Lower leg skin (tissue), 3 donors: Measurements from ENCODE around the gene FAM236B.
"Not testable (repeated sequence)": the region's sequence is repeated elsewhere in the genome, so short reads cannot be mapped to it uniquely, and the experiment has no call there.

Experiments
- CTCF ChIP-seq, 3 donors: fragments of 450-650 bp; IDR thresholded peaks; one replicate each; pipeline ENCODE4 v1.5.1; 2016; ENCODE audit warnings: antibody characterized with exemption in 3 of 3, mild to moderate bottlenecking in 3 of 3, moderate library complexity in 2 of 3
- POLR2A ChIP-seq, 2 donors: fragments of 450-650 bp; IDR thresholded peaks; one replicate each; pipeline ENCODE4 v1.6.1; 2016 to 2017; ENCODE audit warnings: antibody characterized with exemption in 2 of 2, mild to moderate bottlenecking in 1 of 2, moderate library complexity in 1 of 2

- TF ChIP-seq POLR2A, CTCF (IDR thresholded peaks at IDR 0.05): not testable (repeated sequence)
Measured at GRCh38 chrX:72830701-72831100, 48.2 kb upstream of the FAM236B start.
